HL-60/S4 treated with phorbol 12-myristate 13-acetate at 8.2 ng/mL for 4 days and 3 days (cell line): Measurements from ENCODE around the gene P2RX2.

ENCODE experiments used
- in situ Hi-C: fragments of 300-500 bp; cut with MboI; formaldehyde crosslinking; loops from 2 replicates; pipeline ENCODE4 v1.15.0; 2022; ENCODE audit warnings: low sequenced_read_pairs

P2RX2 gene

DNA sequence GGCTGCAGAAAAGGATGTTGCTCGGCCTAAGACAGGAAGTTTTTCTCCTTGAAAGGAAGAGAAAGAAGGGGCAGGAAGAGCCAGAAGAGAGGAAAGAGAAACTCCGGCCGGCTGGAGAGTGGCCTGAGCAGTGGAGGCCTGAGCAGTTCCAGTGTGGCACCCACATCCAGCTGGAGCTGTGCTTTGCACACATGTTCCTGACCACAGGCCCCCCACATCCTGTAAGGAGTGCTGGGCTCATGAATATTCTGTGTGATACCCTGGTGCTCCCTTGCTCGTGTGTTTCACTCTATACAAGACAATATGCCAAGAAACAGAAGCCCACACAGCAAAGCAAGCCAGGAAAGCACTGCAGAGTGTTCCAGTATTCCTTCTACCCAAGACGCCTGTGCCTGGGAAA is 41.5 kb downstream of the P2RX2 start:
- in situ Hi-C loops: no loop called here

DNA sequence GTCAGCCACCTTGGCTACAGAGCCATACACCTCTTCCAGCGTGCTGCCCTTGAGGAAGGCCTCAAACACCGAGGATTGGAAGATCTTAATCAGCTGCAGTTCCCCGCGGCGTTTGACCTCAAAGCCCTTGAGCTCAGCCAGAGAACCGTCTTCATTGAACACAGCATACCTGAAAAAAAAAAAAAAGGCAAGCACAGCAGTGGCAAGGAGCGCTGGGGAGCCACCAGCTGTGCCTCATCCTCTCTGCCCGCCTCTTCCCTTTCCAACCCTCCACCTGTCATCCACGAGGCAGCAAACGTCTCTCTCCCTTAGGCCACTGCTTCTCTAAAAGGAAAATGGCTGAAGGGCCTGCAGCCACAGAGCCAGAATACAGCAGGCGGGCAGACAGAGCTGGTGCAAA is 42.4 kb downstream of the P2RX2 start:
- in situ Hi-C loops: no loop called here

DNA sequence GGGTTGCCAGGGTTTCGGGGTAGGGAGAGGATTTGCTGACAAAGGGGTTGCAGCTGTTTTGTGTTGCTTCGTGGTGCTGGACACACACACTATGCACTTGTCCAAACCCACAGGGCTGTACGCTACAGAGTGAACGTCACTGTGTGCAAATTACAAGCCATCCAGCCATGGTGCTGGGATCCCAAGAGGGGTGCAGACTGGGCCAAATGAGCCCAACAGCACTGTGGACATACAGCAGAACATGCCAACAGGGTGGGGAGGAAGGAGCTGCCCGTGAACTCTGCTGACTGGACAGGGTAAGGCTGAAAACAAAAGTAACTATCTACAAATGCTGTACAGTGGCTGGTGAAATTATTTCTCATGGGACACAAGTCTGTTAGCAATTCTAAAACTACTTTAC is 43.4 kb downstream of the P2RX2 start:
- in situ Hi-C loops: no loop called here

DNA sequence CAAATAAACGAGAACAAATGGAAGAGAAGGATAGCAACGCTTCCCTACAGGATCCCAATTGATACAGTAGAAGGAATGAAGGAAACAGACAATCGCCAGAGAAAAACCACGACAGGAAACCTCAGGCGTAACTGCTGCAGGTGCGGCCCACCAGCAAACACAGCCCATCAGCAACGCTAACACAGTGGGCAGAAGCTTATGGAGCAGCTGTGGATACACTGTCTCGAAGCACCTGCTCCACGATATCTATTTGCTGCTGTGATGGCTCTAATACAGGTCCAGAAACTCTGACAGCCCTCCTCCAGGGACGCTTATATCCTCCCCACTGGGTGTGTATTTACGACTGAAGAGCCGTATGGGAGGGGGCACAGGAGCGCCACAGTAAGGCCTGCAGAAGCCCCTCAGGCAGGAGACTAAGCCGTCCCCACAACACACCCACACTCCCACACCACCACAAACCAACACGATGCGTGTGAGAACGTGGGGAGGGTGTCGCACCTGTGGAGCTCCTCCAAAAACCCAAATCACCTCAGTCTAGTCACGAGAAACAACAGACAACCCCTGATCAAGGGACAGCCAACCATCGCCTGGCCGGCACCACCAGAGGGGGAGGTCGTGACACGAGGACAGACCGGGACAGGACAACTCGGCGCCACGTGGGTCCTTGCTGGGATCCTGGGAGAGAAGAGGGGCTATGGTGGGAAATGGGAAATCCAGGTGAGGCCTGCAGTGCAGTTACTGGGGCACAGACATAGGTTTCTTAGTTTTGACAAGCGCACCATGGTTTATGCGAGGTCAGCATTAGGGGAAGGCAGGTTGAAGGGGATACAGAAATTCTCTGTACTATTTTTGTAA is 44.6 kb downstream of the P2RX2 start:
- in situ Hi-C loops: no loop called here

DNA sequence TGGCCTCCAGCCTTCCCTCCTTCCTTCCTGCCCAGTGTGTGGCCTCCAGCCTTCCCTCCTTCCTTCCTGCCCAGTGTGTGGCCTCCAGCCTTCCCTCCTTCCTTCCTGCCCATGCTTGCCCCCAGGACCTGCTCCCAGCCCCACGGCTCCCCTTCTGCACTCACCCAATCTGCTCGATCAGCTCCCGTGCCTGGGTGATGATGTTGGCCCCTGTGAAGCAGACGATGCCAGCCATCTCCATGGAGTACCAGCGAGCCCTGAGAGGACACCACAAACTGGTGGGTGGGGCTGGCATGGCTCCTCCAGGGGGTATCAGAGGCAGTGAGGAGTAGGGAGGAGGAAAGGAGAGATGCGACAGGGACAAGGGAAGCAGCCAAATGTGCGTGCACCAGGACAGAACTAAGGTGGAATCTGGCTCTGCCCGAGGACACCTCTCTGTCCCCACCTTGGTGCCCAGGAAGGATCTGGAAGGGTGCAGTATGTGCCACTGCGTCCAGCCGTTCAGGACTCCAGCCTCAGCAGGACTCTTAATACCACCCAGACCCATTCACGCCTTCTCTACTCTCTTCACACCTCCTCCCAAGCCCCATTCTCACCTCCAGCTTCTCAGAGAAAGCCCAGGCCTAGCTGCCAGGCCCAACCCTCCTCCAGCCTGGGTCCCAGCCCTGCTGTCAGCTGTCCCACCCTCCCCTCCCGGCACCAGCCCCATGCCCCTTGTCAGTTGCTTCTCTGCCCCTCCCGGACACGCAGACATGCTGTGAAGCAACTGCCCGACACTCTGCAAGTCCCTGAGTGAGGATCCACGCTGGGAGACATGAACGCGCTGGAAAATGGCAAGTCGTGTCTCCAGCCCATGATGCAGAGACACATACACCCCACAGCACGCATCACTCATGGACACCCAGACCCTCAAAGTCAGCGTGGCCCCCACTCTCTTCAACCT is 45.9 kb downstream of the P2RX2 start:
- in situ Hi-C loops: no loop called here

DNA sequence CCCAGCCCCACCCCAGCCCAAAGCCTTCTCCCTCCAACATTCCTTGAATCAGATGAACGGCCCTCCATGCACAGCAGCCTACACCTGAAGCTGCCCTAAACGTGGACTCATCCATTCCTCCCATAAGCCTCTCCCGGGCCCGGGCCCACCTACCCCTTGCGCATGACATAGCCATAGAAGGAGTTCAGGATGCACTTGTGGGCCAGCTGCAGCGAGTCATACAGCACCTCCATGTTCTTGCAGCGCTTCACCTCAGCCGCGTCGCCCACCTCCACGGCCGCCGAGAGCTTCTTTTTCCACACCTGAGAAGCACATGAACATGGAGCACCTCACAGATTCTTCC is 46.5 kb downstream of the P2RX2 start:
- in situ Hi-C loops: no loop called here

DNA sequence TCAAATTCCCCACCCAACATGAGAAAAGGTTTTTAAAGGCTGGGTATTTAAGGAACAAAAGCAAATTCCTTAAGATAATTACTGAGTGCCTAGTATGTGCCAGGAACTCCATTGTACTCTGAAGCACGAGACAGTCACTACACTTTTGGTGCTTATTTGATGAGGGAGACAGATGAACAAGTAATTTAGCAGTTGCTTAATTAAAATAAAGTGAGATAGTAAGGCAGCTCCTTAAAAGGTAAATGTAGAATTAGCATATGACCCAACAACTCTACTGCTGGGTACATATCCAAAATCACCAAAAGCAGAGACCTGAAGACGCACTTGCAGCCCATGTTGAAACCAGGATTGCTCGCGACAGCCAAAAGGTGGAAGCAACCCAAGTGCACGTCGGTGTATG is 47.2 kb downstream of the P2RX2 start:
- in situ Hi-C loops: no loop called here

DNA sequence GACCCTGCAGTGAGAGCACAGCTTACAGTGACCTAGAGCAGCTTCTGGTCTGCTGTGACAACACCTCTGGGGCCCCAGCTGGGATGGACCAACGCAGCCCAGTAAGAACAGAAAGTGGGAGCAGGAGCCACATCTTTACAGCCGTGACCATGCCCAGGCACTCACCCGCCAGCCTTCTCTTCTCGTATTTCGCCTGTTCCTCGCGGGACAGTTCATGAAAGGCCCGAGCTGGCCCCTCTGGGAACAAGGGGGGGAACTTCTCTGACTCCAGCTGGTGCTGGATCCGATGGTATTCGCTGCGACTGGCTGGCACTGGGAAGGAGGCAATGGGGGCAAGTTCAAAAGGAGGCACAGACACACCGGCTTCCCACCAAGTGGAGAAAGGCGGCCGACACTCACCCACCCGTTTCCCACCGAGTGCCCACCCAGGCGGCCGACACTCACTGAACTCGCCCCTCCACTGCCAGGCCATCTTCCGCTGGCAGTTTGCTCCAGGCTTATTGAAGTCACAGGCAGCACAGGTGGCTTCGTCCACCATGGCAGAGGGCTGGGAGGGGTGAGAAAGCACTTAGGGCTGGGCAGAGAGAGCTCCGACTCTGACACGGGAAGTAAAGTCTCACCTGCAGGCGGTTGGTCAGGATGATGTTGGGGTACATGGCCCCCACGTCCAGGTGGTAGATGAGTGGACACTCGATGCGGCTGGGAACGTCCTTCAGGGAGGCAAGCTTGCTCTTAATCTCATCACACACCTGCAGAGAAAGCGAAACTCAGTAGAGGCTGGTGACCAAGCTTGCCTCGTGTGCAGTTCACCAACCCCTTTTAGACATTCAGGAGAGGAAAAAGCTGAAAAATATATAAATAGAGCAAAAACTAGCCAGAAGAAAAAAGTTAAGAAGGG is 49.9 kb downstream of the P2RX2 start:
- in situ Hi-C loops: no loop called here

DNA sequence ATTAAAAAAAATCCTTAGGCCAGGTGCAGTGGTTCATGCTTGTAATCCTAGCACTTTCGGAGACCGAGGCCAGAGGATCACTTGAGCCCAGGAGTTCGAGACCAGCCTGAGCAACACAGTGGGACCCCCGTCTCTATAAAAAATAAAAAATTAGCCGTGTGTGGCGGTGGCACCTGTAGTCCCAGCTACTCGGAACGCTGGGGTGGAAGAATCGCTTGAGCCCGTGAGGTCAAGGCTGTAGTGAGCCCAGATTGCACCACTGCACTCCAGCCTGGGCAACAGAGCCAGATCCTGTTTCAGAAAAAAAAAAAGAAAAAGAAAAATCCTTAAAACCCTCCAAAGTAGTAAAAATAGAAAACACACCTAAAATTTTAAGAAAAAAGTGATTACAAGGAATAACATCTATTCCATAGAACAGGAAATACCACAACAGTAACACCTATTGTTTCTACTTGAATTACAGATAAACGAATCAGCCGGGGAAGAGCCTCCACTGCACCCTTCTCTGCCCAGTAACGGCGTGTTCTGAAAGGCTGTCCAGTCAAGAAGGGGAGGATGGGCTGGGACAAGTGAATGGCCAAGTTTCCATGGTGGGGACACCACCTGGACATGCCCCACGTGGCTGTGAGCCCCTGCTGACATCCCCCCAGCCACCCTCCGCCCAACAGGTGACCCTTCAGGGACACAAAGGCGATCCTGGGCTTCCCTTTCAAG is 50.7 kb downstream of the P2RX2 start:
- in situ Hi-C loops: no loop called here
